Measurements from ENCODE around the gene RPH3AL.

The RPH3AL gene

GRCh38 chr17:313911-314613 is 38.5 kb downstream of the RPH3AL start:
- no peak for DNase-seq

GRCh38 chr17:313231-313630 is 39.4 kb downstream of the RPH3AL start:
- no peak for DNase-seq

GRCh38 chr17:312476-313148 is 40.0 kb downstream of the RPH3AL start:
- no peak for DNase-seq

- DNase-seq, result no peak
These were observed 41.4 kb downstream of the RPH3AL start for GRCh38 chr17:311119-311782.

GRCh38 chr17:310111-311010 is 42.2 kb downstream of the RPH3AL start:
- DNase-seq, result no peak

GRCh38 chr17:309361-309888 is 43.2 kb downstream of the RPH3AL start:
- DNase-seq, result no peak

- DNase-seq, result no peak
These were observed 44.7 kb downstream of the RPH3AL start for GRCh38 chr17:307741-308507.

- DNase-seq, result no peak
These were observed 45.3 kb downstream of the RPH3AL start for GRCh38 chr17:307295-307691.

GRCh38 chr17:306536-307294 is 45.9 kb downstream of the RPH3AL start:
- DNase-seq, result no peak

- DNase-seq, result no peak
These were observed 46.5 kb downstream of the RPH3AL start for GRCh38 chr17:306116-306515.

- DNase-seq, result no peak
These were observed 47.3 kb downstream of the RPH3AL start for GRCh38 chr17:305090-305976.

- no peak for DNase-seq
These were observed 48.1 kb downstream of the RPH3AL start for GRCh38 chr17:304461-304860.

- DNase-seq, result no peak
These were observed 49.4 kb downstream of the RPH3AL start for GRCh38 chr17:303168-303567.

- no peak for DNase-seq
These were observed 50.3 kb downstream of the RPH3AL start for GRCh38 chr17:302300-302698.

GRCh38 chr17:301681-302299 is 50.8 kb downstream of the RPH3AL start:
- no peak for DNase-seq

GRCh38 chr17:300881-301280 is 51.7 kb downstream of the RPH3AL start:
- DNase-seq, result no peak

- no peak for DNase-seq
These were observed 53.1 kb downstream of the RPH3AL start for GRCh38 chr17:299546-299945.

GRCh38 chr17:298791-299450 is 53.7 kb downstream of the RPH3AL start:
- no peak for DNase-seq

GRCh38 chr17:297758-298157 is 54.8 kb downstream of the RPH3AL start:
- DNase-seq, result no peak
